SK-N-SH treated with all-trans-retinoic acid at 6 μM for 48 hours (cell line): ENCODE data around the gene SYT7.

Source experiments
- ATAC-seq: fragments of 200-7000 bp; cut with Tn5 transposase; 3 replicates; pipeline ENCODE4 v1.9.1; 2020; ENCODE audit warnings: mild to moderate bottlenecking, moderate library complexity
- ARNTL ChIP-seq: fragments of 450-650 bp; formaldehyde crosslinking; IDR thresholded peaks from 2 replicates; pipeline ENCODE4 v1.5.0; 2020; ENCODE audit warnings: low read depth, mild to moderate bottlenecking, moderate library complexity, borderline replicate concordance
- BACH2 ChIP-seq: fragments of 250-450 bp; sonication (Bioruptor Pico); IDR thresholded peaks from 2 replicates; pipeline ENCODE4 v1.9.0; 2021; ENCODE audit warnings: mild to moderate bottlenecking, borderline replicate concordance
- CREB5 ChIP-seq: fragments of 250-450 bp; sonication (Bioruptor Pico); IDR thresholded peaks from 2 replicates; pipeline ENCODE4 v1.5.1; 2020; ENCODE audit warnings: low read depth, mild to moderate bottlenecking, moderate library complexity
- CSDC2 ChIP-seq: fragments of 250-450 bp; sonication (Bioruptor Pico); IDR thresholded peaks from 2 replicates; pipeline ENCODE4 v1.5.0; 2020; ENCODE audit warnings: mild to moderate bottlenecking, moderate library complexity
- CSRNP3 ChIP-seq: fragments of 250-450 bp; sonication (Bioruptor Pico); IDR thresholded peaks from 2 replicates; pipeline ENCODE4 v1.5.1; 2021; ENCODE audit warnings: mild to moderate bottlenecking, moderate library complexity
- ESRRG ChIP-seq: fragments of 250-450 bp; sonication (Bioruptor Pico); IDR thresholded peaks from 2 replicates; pipeline ENCODE4 v1.6.1; 2021; ENCODE audit warnings: mild to moderate bottlenecking
- GLIS3 ChIP-seq: fragments of 250-450 bp; sonication (Bioruptor Pico); IDR thresholded peaks from 2 replicates; pipeline ENCODE4 v1.5.0; 2020; ENCODE audit warnings: mild to moderate bottlenecking, moderate library complexity
- PATZ1 ChIP-seq: fragments of 250-450 bp; sonication (Bioruptor Pico); IDR thresholded peaks from 2 replicates; pipeline ENCODE4 v1.8.0; 2020; ENCODE audit warnings: mild to moderate bottlenecking, moderate library complexity, borderline replicate concordance
- POU6F1 ChIP-seq: fragments of 250-450 bp; sonication (Bioruptor Pico); IDR thresholded peaks from 2 replicates; pipeline ENCODE4 v1.8.0; 2021; ENCODE audit warnings: low read depth, mild to moderate bottlenecking, moderate library complexity, borderline replicate concordance
- PPARA ChIP-seq: fragments of 250-450 bp; sonication (Bioruptor Pico); IDR thresholded peaks from 2 replicates; pipeline ENCODE4 v1.5.0; 2020; ENCODE audit warnings: mild to moderate bottlenecking, borderline replicate concordance
- RARB ChIP-seq: fragments of 250-450 bp; sonication (Bioruptor Pico); IDR thresholded peaks from 2 replicates; pipeline ENCODE4 v1.8.0; 2021; ENCODE audit warnings: mild to moderate bottlenecking, moderate library complexity
- TCF4 ChIP-seq: fragments of 250-450 bp; sonication (Bioruptor Pico); IDR thresholded peaks from 2 replicates; pipeline ENCODE4 v1.8.0; 2021; ENCODE audit warnings: mild to moderate bottlenecking, moderate library complexity, borderline replicate concordance
- TSHZ2 ChIP-seq: fragments of 250-450 bp; sonication (Bioruptor Pico); IDR thresholded peaks from 2 replicates; pipeline ENCODE4 v1.5.0; 2020; ENCODE audit warnings: mild to moderate bottlenecking, moderate library complexity
- ZC3H10 ChIP-seq: fragments of 250-450 bp; sonication (Bioruptor Pico); IDR thresholded peaks from 2 replicates; pipeline ENCODE4 v1.5.1; 2021; ENCODE audit warnings: mild to moderate bottlenecking, moderate library complexity
- ZFP3 ChIP-seq: fragments of 250-450 bp; sonication (Bioruptor Pico); IDR thresholded peaks from 2 replicates; pipeline ENCODE4 v1.5.0; 2020; ENCODE audit warnings: mild to moderate bottlenecking, moderate library complexity
- ZFP30 ChIP-seq: fragments of 450-650 bp; formaldehyde crosslinking; IDR thresholded peaks from 2 replicates; pipeline ENCODE4 v1.5.0; 2022; ENCODE audit warnings: mild to moderate bottlenecking, moderate library complexity
- ZNF565 ChIP-seq: fragments of 450-650 bp; formaldehyde crosslinking; conservative IDR thresholded peaks from 2 replicates; pipeline ENCODE4 v1.5.0; 2020; ENCODE audit warnings: low read depth, mild to moderate bottlenecking, moderate library complexity
- ZNF70 ChIP-seq: fragments of 450-650 bp; formaldehyde crosslinking; IDR thresholded peaks from 2 replicates; pipeline ENCODE4 v1.5.0; 2020; ENCODE audit warnings: mild to moderate bottlenecking, moderate library complexity
- ZNF8 ChIP-seq: fragments of 450-650 bp; formaldehyde crosslinking; IDR thresholded peaks from 2 replicates; pipeline ENCODE4 v1.5.0; 2020; ENCODE audit warnings: mild to moderate bottlenecking, moderate library complexity

SYT7 gene

GRCh38 chr11:61553373-61554171, 27.3 kb downstream of the SYT7 start:
- ATAC-seq: no peak; the same call in 2 of the 3 replicates
- TF ChIP-seq CSRNP3 (CRISPR knock-in tag): no peak
- TF ChIP-seq ZC3H10 (CRISPR knock-in tag): no peak
- TF ChIP-seq CREB5 (CRISPR knock-in tag): no peak
- TF ChIP-seq ZFP3: no peak
- no peak for TF ChIP-seq GLIS3
- TF ChIP-seq PPARA (CRISPR knock-in tag): no peak
- TF ChIP-seq ESRRG (CRISPR knock-in tag): no peak
- no peak for TF ChIP-seq RARB (CRISPR knock-in tag)
- no peak for TF ChIP-seq PATZ1 (CRISPR knock-in tag)
- TF ChIP-seq ZNF8 (CRISPR knock-in tag): no peak
- TF ChIP-seq ZNF70 (CRISPR knock-in tag): no peak
- TF ChIP-seq ARNTL: no peak
- TF ChIP-seq TCF4 (CRISPR knock-in tag): no peak
- no peak for TF ChIP-seq POU6F1 (CRISPR knock-in tag)
- TF ChIP-seq TSHZ2 (CRISPR knock-in tag): no peak
- no peak for TF ChIP-seq ZNF565 (CRISPR knock-in tag)
- no peak for TF ChIP-seq ZFP30 (CRISPR knock-in tag)
- TF ChIP-seq BACH2 (CRISPR knock-in tag): no peak

GRCh38 chr11:61552108-61552635, 28.7 kb downstream of the SYT7 start:
- no peak for TF ChIP-seq ZNF70 (CRISPR knock-in tag)
- ATAC-seq: no peak

GRCh38 chr11:61551634-61552033, 29.2 kb downstream of the SYT7 start:
- TF ChIP-seq TCF4 (CRISPR knock-in tag) (no peak), POU6F1 (CRISPR knock-in tag) (no peak), GLIS3 (no peak), CSDC2 (no peak), ARNTL (no peak), TSHZ2 (CRISPR knock-in tag) (no peak)
- ATAC-seq: no peak; the same call in 2 of the 3 replicates
